ENCODE results near the gene GDF2. TPM values are rescaled to one million over a fixed set of nuclear protein-coding genes. Genes with fewer than 3 reads are reported as not detected.

GDF2 gene
- total RNA-seq, 1 donor from 2014 or later, result not detected

DNA sequence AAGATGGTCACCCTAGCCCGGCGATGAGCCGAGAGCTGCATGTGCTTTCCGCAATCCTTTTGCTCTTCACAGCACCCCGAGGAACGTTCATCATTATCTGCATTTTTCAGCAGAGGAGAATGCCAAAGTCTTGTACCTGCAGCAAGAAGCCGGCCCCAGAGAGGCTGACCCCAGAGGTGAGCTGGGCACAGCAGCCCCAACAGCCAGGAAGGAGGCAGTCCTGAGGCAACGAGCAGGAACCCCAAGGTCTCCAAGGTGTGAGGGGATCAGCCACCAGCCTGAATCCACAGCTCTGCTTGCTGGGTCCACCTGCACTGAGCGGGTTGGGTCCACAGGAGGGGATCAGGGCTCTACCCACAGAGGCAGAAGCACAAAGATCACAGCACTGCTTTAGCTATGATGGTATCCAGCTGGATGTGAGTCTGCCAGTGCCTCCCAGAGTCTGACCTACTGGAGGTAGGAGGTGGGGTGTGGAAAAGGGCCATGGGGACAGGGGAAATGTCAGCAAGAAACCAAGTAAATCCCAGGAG, 39.1 kb upstream of the GDF2 start:
- H3K36me3 Mint-ChIP-seq (ENCODE audit: unreplicated experiment), result no peaks in the 10 kb centered on the region

DNA sequence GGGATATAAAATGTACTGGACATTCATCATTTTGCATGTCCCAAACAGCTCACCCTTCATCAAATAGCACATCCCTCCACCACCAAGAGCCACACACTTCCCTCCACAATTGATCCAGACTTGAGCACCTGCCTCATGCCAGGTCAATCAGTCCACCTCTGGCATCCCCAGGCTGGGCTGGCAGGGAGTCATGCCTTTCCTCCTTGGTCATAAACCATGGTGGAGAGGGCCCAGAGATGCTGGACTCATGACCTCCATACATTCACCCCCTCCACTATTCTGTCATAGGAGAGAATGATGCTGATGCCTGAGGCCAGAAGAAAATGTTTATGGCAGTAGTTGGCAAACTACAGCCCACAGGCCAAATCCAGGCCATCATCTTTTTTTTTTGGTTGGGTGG, 38.4 kb upstream of the GDF2 start:
- H3K4me1 Mint-ChIP-seq (ENCODE audit: low read depth, unreplicated experiment), result no peaks in the 10 kb centered on the region
- H3K4me3 Mint-ChIP-seq (ENCODE audit: unreplicated experiment), result no peak overlapping the region
- TF ChIP-seq, protein P1, sequence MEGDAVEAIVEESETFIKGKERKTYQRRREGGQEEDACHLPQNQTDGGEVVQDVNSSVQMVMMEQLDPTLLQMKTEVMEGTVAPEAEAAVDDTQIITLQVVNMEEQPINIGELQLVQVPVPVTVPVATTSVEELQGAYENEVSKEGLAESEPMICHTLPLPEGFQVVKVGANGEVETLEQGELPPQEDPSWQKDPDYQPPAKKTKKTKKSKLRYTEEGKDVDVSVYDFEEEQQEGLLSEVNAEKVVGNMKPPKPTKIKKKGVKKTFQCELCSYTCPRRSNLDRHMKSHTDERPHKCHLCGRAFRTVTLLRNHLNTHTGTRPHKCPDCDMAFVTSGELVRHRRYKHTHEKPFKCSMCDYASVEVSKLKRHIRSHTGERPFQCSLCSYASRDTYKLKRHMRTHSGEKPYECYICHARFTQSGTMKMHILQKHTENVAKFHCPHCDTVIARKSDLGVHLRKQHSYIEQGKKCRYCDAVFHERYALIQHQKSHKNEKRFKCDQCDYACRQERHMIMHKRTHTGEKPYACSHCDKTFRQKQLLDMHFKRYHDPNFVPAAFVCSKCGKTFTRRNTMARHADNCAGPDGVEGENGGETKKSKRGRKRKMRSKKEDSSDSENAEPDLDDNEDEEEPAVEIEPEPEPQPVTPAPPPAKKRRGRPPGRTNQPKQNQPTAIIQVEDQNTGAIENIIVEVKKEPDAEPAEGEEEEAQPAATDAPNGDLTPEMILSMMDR (IDR thresholded peaks at IDR 0.05; ENCODE audit: partially characterized antibody, unreplicated experiment), result no peak
- DNase-seq, result no peak
- no peaks in the 10 kb centered on the region for H3K9me3 Mint-ChIP-seq (ENCODE audit: unreplicated experiment)
- peaks cover 8% of the 10 kb centered on the region for H3K27me3 Mint-ChIP-seq (ENCODE audit: unreplicated experiment)
- no peaks in the 10 kb centered on the region for H3K36me3 Mint-ChIP-seq (ENCODE audit: unreplicated experiment)
- no peak overlapping the region for H3K27ac Mint-ChIP-seq (ENCODE audit: unreplicated experiment)

More for the DNA sequence above, 39.1 kb upstream of the GDF2 start:
- no peak overlapping the region for H3K4me3 Mint-ChIP-seq (ENCODE audit: unreplicated experiment)
- no peaks in the 10 kb centered on the region for H3K4me1 Mint-ChIP-seq (ENCODE audit: low read depth, unreplicated experiment)
- peaks cover 8% of the 10 kb centered on the region for H3K27me3 Mint-ChIP-seq (ENCODE audit: unreplicated experiment)
- TF ChIP-seq, protein P1 (IDR thresholded peaks at IDR 0.05; ENCODE audit: partially characterized antibody, unreplicated experiment), result no peak
- no peaks in the 10 kb centered on the region for H3K9me3 Mint-ChIP-seq (ENCODE audit: unreplicated experiment)
- no peak for DNase-seq
- H3K27ac Mint-ChIP-seq (ENCODE audit: unreplicated experiment), result no peak overlapping the region

DNA sequence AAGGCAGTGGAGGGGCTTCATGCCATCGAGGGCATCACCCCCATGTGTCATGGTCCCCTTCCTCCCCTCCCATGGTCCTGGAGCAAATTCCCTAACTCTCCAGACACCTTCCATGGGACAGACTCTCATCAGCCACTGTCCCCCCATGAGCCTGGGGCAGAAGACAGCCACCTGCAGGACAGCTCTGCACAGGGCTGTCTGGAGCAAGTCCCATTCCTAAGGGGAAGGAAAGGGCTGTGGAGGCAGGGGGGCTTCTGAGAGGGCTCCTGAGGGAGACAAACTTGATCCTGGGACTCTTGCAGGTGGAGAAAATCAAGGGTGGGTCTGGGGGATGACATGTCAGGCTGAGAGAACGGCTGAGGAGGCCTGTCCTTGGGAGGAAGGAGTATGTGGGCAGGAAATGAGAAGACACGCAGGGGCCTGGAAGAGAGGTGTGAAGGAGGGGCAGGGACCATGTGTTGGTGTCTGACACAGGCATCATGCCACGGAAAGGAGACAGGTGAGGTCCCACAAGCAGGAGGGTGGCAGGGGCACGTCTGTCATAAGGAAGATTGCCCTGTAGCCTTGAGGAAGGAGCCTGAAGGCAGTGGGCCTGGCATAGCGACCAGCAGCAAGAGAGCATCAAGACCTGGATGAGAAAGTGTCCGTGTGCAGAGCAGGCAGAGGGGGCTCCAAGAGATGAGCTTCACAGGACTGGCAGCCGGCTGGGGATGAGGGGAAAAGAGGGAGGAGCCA, 36.7 kb upstream of the GDF2 start:
- no peak overlapping the region for H3K27ac Mint-ChIP-seq (ENCODE audit: unreplicated experiment)
- no peaks in the 10 kb centered on the region for H3K9me3 Mint-ChIP-seq (ENCODE audit: unreplicated experiment)
- peaks cover 8% of the 10 kb centered on the region for H3K27me3 Mint-ChIP-seq (ENCODE audit: unreplicated experiment)
- H3K4me3 Mint-ChIP-seq (ENCODE audit: unreplicated experiment), result no peak overlapping the region
- no peaks in the 10 kb centered on the region for H3K4me1 Mint-ChIP-seq (ENCODE audit: low read depth, unreplicated experiment)
- no peaks in the 10 kb centered on the region for H3K36me3 Mint-ChIP-seq (ENCODE audit: unreplicated experiment)
- no peak for DNase-seq
- TF ChIP-seq, protein P1 (IDR thresholded peaks at IDR 0.05; ENCODE audit: partially characterized antibody, unreplicated experiment), result no peak

DNA sequence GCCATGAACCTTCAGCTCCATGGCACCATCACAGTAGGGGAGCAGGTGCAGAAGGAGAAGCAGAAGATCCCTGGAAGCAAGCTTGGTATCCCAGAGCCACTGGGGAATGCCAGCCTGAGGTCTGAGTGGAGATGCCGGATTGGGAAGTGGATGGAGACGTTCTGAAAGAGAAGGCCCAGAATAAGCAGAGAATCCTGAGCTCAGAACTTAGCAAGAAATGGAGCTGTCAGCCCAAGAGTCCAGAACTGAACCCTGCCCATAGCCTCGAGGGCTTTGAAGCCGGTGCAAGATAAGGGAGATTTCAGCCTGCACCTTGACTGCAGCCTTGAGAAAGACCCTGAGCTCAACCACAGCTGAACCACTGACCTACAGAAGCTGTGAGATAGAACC, 36.1 kb upstream of the GDF2 start:
- Mint-ChIP-seq H3K27me3 (ENCODE audit: unreplicated experiment) (peaks cover 11% of the 10 kb centered on the region), H3K9me3 (ENCODE audit: unreplicated experiment) (no peaks in the 10 kb centered on the region), H3K36me3 (ENCODE audit: unreplicated experiment) (no peaks in the 10 kb centered on the region), H3K4me1 (ENCODE audit: low read depth, unreplicated experiment) (no peaks in the 10 kb centered on the region), H3K4me3 (ENCODE audit: unreplicated experiment) (no peak overlapping the region), H3K27ac (ENCODE audit: unreplicated experiment) (no peak overlapping the region)
- TF ChIP-seq, protein P1 (IDR thresholded peaks at IDR 0.05; ENCODE audit: partially characterized antibody, unreplicated experiment), result no peak
- no peak for DNase-seq

DNA sequence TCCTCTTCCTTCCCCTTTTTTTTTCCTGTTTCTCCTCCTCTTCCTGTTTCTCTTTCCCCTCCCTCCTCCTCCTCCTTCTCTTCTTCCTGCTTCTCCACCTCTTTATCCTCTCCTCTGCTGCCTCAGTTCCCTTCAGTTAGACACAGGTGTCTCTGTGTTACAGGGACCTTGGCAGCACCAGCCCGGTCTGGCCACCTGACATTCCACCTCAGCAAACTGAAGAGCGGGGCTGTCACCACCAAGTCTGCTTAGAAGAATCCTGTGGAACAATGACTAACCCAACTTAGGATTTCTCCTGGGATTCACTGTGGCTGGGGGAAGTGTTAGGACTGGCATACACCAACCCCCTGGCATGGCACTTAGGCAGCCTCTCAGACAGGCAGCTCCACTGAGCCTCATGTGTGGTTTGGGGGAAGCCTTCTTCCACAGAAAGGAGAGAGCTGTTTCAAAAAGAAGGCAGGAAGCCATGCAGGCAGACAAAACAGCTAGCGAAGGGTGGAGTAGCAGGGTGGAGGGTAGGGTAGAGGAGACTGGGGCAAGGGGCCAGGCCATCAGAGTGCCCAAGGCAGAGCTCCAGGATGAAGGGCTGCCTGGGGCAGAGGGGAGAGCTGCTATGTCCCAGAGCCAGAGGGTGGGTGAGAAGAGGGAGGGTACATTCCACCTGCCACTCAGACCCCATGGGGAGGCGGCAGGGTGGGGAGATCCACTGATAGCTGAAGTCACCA, 35.5 kb upstream of the GDF2 start:
- H3K9me3 Mint-ChIP-seq (ENCODE audit: unreplicated experiment), result no peaks in the 10 kb centered on the region
- no peaks in the 10 kb centered on the region for H3K36me3 Mint-ChIP-seq (ENCODE audit: unreplicated experiment)
- TF ChIP-seq, protein P1 (IDR thresholded peaks at IDR 0.05; ENCODE audit: partially characterized antibody, unreplicated experiment), result no peak
- H3K27ac Mint-ChIP-seq (ENCODE audit: unreplicated experiment), result no peak overlapping the region
- no peak for DNase-seq
- no peak overlapping the region for H3K4me3 Mint-ChIP-seq (ENCODE audit: unreplicated experiment)
- no peaks in the 10 kb centered on the region for H3K4me1 Mint-ChIP-seq (ENCODE audit: low read depth, unreplicated experiment)
- peaks cover 11% of the 10 kb centered on the region for H3K27me3 Mint-ChIP-seq (ENCODE audit: unreplicated experiment)

All from glutamatergic neuron (in vitro differentiated cells).